NOMO-1 treated with DMSO at 0.1 percent for 48 hours (cell line): Measurements from ENCODE around the gene FAM20C.
"Not testable (repeated sequence)": the region's sequence is repeated elsewhere in the genome, so short reads cannot be mapped to it uniquely, and the experiment has no call there.

ENCODE experiments used
- DNase-seq: peaks from one replicate; lab custom pipeline; 2025; ENCODE audit not compliant: unreplicated experiment; lab: John Stamatoyannopoulos, UW

FAM20C gene

GRCh38 chr7:173209-173918, 19.0 kb upstream of the FAM20C start:
- no peak for DNase-seq

- DNase-seq, result no peak
Measured at GRCh38 chr7:174716-175115, 17.7 kb upstream of the FAM20C start.

DNA sequence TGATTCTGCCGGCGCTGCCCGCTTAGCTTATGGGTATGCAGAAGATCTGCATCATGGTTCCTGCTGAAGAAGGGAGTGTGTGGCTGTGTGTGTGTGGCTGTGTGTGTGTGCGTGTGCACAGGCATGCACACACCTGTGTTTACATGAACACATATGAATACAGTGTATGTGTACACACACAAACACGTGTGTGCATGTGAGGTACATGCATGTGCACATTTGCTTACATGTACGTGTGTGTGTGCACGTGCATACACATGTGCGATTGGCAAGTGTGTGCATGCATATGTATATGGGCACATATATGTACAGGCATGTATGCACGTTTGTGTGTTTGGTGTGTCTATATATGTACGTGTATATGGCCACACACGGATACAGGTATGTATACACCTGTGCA, 16.4 kb upstream of the FAM20C start:
- DNase-seq, result no peak

DNA sequence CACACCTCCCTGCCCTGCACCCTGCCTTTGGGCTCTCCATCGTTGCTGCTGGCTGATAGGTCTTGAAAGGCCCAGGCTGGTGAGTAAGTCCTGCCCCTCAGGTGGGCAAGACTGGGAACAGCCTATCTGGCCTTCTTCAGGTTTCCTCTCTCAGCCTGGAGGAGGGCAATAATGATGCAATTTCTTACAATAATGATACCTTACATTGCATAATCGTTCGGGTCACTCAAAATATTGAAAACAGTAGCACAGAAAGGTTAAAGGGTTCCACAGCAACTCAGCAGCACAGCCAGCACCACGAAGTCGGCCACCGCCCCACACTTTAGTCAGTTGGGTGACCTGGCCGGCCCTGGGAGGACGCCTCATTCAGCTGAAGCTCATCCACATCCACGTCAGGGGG, 16.0 kb upstream of the FAM20C start:
- no peak for DNase-seq

- DNase-seq, result no peak
Measured at GRCh38 chr7:176786-177459, 15.4 kb upstream of the FAM20C start.

DNA sequence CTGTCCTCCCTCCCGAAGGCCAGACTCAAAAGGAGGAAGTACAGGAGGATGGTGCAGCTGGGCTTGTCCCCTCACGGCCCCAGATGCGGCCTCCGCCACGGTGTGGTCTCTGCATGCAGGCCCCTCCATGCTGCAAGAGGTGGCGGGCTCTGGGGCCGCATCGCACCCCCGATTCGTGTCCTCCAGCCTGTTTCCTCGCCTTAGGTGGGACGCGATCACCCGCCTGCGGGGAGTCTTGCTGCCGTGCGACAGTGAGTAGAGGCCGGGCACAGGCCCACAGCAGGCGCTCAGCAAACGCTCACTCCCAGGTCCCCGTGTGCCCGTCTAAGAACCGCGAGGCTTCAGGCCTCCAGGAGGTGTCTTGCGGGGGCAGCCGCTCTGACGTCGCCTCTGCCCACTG, 13.9 kb upstream of the FAM20C start:
- DNase-seq, result no peak

- DNase-seq, result no peak
Measured at GRCh38 chr7:179209-179681, 13.1 kb upstream of the FAM20C start.

DNA sequence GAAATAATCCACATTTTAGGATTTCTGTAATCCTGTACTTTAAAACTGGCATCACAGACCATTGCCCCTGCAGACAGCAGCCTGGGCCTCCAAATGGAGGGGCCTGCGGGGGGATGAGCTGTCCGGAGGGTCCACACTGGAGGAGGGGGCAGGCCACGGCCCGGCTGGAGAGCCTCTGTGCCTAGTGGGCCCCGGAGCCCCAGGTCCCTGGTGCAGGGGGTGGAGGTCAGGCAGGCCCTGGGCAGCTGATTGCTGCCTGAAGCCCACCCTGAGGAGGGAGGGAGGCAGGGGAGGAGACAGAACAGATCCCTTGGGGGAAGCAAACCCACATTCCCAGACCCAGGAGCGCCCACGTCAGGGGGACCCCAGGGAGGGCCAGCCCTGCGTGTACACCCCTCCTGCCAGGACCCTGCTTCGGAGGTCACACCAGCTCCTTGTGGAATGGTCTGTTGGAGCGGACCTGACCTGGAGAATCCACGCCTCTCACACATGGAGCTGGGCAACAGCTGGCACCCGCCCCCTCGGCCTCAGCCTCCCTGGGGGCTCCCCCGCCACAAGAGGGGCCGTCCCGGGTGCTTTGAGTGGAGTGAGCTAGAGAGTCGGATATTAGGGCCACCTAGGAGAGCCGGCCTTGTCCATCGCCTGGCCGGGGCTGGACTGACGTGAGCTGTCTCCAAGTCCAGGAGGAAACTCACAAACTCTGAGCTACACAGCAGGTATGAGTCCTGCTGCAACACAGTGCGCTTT, 12.2 kb upstream of the FAM20C start:
- no peak for DNase-seq

DNA sequence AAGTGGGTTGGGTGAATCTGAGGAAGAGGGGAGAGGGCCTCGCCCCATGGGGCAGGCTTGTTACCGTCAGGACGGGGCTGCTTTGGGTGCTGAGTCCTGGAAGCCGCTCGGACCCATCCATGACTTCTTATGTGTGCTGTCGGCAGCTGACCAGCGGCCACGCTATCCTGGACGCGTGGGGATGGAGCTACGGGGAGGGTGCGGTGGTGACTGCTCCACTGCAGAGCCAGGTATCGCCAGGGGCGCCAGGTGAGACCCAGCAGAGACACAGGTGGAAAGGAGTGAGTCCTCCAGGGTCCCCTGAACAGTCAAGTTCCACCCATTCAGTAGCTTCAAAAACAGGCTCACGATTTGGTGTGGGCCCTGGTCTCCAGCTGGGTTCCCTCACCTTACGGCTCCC, 10.6 kb upstream of the FAM20C start:
- no peak for DNase-seq

- DNase-seq, result not testable (repeated sequence)
Measured at GRCh38 chr7:182502-182901, 9.9 kb upstream of the FAM20C start.

DNA sequence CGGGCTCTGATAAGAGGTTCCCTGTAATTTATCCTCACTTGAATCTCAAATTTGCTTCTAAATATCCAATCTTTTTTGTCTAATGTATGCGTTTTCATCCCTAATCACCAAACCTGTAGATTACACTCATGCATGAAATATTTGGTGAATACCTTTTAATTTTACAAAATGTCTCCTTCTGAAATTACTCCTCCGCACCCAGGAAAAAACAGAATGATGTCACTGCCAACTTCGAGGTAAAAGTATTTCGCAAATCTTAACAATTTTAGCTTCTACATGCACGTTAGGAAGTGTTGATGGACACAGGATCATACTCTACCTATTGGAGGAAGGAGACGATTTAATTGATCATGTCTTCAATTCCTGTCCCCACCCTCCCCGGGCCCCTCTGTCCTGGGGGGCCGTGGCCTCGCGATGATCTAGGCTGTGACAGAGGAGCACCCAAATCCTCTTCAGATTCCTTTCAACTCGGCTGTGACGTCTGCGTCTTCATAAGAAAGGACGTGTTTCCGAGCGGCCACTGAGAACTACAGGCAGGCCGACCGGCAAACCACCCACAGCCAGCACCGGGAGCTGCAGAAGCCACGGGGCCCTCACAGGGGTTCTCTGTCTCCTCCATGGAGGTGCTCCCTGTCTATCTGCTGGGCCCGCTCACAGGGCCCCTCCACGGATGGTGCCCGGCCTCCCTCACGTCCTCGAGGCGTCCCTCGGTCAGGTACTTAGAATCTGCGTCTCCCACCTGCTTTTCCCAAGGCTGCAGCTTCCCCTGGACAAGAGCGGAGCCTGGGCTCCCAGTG, 8.7 kb upstream of the FAM20C start:
- DNase-seq, result no peak

DNA sequence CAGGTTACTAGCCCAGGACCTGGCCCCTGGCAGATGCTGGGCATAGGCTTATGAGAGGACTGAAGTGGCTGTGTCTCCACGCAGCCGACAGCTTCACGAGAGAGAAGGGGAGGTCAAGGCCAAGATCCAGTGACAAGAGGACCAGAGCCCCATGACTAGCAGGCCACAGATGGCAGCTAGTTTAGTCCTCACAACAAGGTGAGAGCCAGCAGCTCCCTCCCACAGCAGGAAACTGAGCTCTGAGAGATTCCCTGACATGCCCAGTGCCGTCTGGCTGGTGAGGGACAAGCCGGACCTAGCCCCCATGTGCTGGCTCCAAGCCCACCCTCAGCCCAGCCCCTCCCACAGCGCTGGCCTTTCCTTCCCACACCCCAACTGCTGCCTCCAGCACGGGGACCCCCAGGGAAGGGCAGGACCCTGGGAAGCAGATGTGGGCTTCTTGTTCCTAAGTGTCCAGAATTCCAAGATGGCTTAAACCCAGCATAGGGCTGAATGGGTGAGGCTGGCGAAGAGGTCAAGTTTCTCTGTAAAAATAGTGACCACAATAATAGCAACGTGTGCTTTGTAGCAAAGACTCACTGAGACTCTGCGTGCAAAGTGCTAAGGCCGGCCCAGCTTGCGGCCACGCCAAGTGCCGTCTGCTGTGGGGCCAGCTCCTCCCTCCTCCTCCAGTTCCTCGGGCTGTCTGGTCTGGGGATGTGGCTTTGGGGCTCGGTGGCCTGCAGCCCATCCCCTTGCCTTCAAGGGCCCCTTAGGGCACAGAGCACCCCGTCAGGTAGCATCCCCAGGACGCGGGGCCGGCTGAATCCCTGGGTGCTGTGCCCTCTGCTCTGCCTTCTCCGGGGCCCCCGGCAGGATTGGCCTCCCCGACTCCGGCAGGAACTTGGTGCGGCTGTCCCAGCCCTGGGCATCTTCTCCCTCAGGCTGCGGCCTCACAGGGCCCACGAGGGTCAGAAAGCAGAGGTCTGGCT, 7.8 kb upstream of the FAM20C start:
- DNase-seq, result no peak

- DNase-seq, result no peak
Measured at GRCh38 chr7:186516-187113, 5.8 kb upstream of the FAM20C start.

- peak; percentile 69 for DNase-seq
Measured at GRCh38 chr7:187227-187927, 5.0 kb upstream of the FAM20C start.

DNA sequence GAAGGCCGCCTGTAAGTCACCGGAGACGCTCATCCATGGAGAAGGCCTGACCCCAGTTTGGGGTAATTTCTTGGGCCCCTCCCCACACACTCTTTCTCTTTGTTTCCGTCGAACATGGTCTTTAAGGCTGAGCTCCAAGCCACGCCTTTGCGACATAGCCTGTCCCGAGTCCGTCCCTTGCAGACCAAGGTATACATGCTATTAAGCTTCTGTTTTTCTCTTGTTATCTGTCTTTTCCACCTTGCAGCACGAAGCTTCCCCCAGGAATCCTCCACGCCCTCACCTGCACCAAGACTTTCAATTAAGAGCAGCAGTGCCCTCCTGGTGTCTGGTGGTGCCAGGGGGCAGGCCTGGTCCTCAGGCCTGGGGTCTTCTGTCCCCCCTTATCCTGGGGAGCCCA, 4.2 kb upstream of the FAM20C start:
- DNase-seq, result no peak

GRCh38 chr7:188727-189500, 3.5 kb upstream of the FAM20C start:
- no peak for DNase-seq

GRCh38 chr7:189719-190118, 2.7 kb upstream of the FAM20C start:
- DNase-seq, result no peak

- no peak for DNase-seq
Measured at GRCh38 chr7:190196-190595, 2.2 kb upstream of the FAM20C start.
